Globus pallidus (tissue), 1 donor: ENCODE results near the gene HERC4.
"Not testable (repeated sequence)": the region's sequence is repeated elsewhere in the genome, so short reads cannot be mapped to it uniquely, and the experiment has no call there.

Experiments used
- DNase-seq: peaks from one replicate; pipeline ENCODE4 v3.0.0-alpha.2; 2015; ENCODE audit warnings: low spot score

HERC4 gene

DNA sequence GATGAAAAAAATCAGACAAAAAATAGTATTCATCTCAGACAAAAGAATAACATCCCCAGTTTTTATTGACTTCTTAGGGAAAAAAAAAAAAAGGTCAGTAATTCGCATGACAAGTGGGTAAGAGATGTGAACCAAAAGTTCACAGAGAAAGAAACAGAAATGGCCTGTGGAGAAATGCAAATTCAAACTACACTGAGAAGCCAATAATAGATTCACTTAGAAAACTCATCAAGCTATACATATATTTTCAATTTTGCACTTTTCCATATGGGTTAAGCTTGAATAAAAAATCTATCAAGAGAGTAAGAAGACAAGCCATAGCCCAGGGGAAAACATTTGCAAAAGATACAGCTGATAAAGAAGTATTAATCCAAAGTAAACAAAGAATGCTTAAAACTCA lies 28.0 kb downstream of the HERC4 start:
- no peak for DNase-seq

DNA sequence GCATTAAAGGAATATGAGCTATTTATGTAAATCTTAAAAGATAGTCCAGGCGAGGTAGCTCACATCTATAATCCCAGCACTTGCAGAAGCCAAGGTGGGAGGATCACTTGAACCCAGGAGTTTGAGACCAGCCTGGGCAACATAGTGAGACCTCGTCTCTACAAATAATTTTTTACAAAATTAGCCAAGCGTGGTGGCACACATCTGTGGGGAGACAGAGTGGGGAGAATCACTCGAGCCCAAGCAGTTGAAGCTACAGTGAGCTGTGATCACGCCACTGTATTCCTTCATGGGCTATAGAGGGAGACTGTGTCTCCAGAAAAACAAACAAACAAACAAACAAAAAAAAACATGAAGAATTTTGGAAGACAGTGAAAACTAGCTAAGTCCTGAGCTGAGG lies 28.4 kb downstream of the HERC4 start:
- DNase-seq = no peak

- DNase-seq = no peak
Measured at GRCh38 chr10:68043030-68043429, 32.1 kb downstream of the HERC4 start.

DNA sequence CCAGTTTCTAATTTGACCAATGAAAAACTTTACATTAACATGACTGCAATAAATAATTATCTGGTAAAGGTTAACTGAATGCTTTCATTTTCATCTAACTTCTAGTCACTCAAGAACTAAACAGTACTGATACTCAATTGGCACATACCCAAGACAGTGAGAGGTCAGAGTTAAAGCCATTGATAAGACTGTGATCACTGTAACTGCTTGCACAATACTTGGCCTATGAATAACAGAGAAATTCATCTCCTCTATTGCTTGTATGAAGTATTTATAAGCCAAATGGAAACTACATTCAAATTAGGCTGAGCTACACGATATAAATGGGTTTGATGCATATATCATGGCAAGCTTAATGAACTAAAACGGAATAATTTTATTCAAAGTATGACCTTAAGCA lies 43.0 kb downstream of the HERC4 start:
- no peak for DNase-seq

DNA sequence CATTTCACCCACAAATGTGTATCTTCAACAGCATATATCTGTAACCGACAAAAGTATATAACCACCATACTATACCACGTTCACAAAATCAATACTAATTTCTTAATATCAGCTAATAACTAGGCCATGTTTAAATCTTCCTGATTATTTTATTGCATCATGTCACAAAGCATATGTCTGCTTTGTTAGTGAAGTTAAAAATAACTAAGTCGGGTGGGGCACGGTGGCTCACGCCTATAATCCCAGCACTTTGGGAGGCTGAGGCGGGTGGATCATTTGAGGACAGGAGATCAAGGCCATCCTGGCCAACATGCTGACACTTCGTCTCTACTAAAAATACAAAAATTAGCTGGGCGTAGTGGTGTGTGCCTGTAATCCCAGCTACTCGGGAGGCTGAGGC lies 47.7 kb downstream of the HERC4 start:
- no peak for DNase-seq

GRCh38 chr10:68023292-68023691 lies 51.8 kb downstream of the HERC4 start:
- no peak for DNase-seq

DNA sequence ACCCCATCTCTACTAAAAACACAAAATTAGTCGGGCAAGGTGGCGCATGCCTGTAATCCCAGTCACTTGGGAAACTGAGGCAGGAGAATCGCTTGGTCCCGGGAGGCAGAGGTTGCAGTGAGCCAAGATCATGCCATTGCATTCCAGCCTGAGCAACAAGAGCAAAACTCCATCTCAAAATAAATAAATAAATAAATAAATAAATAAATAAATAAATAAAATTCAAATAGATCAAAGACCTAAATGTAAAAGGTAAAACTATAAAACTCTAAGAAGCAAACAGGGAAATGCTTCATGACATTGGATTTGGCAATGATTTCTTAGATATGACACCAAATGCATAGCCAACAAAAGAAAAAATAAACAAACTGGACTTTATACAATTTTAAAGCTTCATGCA lies 52.8 kb downstream of the HERC4 start:
- DNase-seq = not testable (repeated sequence)

GRCh38 chr10:68016519-68016918 lies 58.6 kb downstream of the HERC4 start:
- not testable (repeated sequence) for DNase-seq

DNA sequence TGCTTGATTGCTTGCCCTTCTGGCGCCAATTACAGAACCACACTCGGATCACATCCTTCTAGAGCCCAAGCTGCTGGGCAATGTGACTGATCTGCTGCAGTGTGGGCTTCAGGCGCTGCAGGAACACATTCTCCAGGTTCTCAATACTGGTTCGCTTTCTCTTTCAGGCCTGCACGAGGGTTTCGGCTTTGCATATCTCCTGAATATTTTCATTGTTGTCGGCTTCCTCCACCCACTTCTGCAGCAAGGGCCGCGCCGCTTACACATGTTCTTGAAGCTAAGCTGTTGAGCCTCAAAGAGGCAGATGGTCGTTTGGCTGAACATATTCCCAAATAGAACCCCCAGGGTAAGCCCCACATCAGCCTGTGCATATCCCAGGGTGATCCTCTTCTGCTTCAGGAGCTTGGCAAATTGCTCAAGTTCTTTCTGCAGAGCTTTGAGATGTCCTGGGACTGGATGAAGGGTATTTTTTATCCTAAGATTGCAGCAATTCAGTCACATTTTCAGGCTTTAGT lies 64.6 kb downstream of the HERC4 start:
- no peak for DNase-seq

- DNase-seq = no peak
Measured at GRCh38 chr10:68007356-68007755, 67.7 kb downstream of the HERC4 start.

DNA sequence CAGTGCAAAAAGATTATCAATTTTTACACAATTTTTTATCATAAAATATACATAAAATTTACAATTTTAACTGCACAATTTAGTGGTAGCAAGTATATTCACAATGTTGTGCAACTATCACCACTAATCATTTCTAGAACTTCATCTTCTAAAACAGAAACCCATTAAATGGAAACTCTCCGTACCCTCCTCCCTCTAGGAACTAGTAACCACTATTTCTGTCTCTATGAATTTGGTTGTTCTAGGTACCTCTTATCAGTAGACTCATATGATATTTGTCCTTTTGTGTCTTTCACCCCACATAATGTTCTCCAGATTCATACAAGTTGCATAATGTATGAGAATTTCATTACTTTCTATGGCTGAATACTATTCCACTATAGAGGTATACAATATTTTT lies 73.5 kb downstream of the HERC4 start:
- no peak for DNase-seq

- no peak for DNase-seq
Measured at GRCh38 chr10:68001000-68001399, 74.1 kb downstream of the HERC4 start.

GRCh38 chr10:67990093-67990492 lies 85.0 kb downstream of the HERC4 start:
- DNase-seq = no peak

DNA sequence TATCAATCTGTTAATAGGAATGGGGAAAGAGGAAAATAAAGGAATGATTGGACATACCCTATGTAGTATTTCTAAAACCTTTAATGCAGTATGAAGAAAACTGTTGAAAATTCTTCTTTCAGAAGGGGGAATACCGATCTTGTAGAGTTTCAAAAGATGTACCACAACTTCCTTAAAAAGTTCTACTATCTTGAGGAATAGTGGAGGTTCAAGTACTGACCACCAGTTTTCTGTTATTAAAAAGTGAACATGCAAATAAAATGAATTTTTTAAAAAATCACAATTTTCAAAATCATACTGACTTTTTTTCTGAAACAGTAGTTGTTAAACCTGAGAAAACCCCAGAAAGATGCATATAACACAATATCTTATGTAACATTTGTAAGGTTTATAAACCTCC lies 86.5 kb downstream of the HERC4 start:
- DNase-seq = no peak

- not testable (repeated sequence) for DNase-seq
Measured at GRCh38 chr10:67982603-67983002, 92.5 kb downstream of the HERC4 start.

- DNase-seq = no peak
Measured at GRCh38 chr10:67978749-67979148, 96.3 kb downstream of the HERC4 start.

DNA sequence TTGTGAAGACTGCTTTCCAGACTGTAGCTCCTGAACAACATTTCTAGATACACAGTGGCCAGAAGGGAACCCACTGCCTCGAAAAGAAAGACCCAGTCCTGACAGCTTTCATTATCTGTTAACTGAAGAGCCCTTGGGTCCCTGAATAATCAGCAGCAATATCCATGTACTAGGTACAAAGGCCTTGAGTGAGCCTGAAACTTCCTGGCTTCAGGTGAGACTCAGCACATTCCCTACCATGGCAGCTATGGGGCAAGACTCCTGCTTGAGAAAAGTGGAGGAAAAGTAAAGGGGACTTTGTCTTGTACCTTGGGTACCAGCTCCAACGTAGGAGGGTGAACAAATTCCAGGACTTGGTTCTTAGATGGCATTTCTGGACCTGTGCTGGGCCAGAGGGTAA lies 97.8 kb downstream of the HERC4 start:
- DNase-seq = no peak

GRCh38 chr10:67976292-67977245 lies 98.5 kb downstream of the HERC4 start:
- peak; percentile 18 for DNase-seq

GRCh38 chr10:67975871-67976270 lies 99.2 kb downstream of the HERC4 start:
- no peak for DNase-seq

GRCh38 chr10:67971311-67971710 lies 103.8 kb downstream of the HERC4 start:
- DNase-seq = no peak

DNA sequence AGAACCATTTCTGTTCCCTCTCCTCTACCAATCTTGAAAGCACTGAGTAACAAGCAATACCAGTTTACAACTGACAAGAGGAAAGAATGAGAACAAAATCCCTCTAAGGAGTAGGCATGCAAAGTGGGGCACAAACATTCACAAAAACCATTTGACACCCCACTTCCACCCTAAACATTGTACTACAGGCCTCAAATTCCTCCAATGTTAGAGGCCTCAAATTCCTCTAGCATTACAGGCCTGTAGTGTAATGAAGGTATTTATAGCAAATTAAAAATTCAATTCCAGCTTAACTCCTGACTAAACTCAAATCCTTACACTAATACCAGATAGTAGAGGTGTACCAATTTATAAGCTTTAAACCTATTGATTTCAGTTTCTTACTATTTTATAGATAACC lies 105.2 kb downstream of the HERC4 start:
- DNase-seq = no peak

- DNase-seq = not testable (repeated sequence)
Measured at GRCh38 chr10:67966035-67966434, 109.0 kb downstream of the HERC4 start.

DNA sequence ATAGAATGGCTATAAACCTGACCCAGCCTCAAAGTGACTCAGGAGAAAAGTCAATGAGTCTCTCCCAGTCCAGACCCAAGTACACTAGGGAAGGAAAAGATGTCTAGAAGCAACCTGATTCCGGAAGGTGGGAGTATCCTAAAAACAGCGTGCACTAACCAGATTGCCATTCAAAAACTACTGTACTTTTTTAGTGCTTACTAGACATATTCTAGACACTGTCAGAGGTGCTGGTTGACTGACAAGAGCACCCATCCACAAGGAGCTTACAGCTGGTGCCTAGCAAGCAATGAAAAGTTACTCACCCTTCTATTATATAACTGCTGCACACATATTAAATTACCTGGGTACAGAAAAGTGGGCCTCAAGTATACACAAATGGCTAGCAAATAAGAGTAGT lies 109.6 kb downstream of the HERC4 start:
- DNase-seq = no peak
